ENCODE data around the gene FOXJ3.

DNA sequence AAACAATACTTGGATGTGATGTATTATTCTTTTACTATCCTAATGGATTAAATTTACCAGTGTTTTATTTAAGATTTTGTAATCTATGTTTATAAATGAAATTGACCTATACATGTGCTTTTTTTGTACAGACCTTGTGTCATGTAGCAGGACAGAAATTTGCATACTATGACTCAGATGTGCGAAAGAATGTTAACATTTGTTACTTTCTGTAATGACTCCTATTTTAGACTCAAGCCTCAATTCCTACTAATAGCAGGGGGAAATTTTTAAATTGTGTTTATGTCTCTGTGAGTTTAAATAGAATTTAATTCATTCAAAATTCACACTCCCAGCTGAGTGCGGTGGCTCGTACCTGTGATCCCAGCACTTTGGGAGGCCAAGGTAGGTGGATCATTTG, 23.8 kb upstream of the FOXJ3 start:
- TF ChIP-seq ZBTB17 (tag by site-specific recombination; IDR thresholded peaks at IDR 0.05) = no peak
- no peak for TF ChIP-seq ZBTB21 (tag by site-specific recombination; IDR thresholded peaks at IDR 0.05)
- TF ChIP-seq ZNF140 (tag by site-specific recombination; IDR thresholded peaks at IDR 0.05) = no peak
- TF ChIP-seq, protein P1, sequence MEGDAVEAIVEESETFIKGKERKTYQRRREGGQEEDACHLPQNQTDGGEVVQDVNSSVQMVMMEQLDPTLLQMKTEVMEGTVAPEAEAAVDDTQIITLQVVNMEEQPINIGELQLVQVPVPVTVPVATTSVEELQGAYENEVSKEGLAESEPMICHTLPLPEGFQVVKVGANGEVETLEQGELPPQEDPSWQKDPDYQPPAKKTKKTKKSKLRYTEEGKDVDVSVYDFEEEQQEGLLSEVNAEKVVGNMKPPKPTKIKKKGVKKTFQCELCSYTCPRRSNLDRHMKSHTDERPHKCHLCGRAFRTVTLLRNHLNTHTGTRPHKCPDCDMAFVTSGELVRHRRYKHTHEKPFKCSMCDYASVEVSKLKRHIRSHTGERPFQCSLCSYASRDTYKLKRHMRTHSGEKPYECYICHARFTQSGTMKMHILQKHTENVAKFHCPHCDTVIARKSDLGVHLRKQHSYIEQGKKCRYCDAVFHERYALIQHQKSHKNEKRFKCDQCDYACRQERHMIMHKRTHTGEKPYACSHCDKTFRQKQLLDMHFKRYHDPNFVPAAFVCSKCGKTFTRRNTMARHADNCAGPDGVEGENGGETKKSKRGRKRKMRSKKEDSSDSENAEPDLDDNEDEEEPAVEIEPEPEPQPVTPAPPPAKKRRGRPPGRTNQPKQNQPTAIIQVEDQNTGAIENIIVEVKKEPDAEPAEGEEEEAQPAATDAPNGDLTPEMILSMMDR (tag by site-specific recombination; IDR thresholded peaks at IDR 0.05) = no peak
- no peak for TF ChIP-seq KLF16 (tag by site-specific recombination; IDR thresholded peaks at IDR 0.05)
- TF ChIP-seq ZNF416 (tag by site-specific recombination; IDR thresholded peaks at IDR 0.05) = no peak
- TF ChIP-seq ZNF274 (IDR thresholded peaks at IDR 0.05; ENCODE audit: low read length) = no peak
- TF ChIP-seq ZNF274 (tag by site-specific recombination; IDR thresholded peaks at IDR 0.05; ENCODE audit: borderline replicate concordance) = no peak
- no peak for TF ChIP-seq ZNF76 (tag by site-specific recombination; IDR thresholded peaks at IDR 0.05; ENCODE audit: borderline replicate concordance, low read depth)

All from HEK293 (cell line).